Activated B cell treated with CpG ODN at 0.5 μM for 24 hours (primary cell): Measurements from ENCODE around the gene ZNF416. TPM values are rescaled to one million over a fixed set of nuclear protein-coding genes. Genes with fewer than 3 reads are reported as not detected.

Experiments used
- ATAC-seq: fragments of 200-7000 bp; cut with Tn5 transposase; one replicate; pipeline ENCODE4 v1.10.0; 2021; ENCODE audit warnings: low read depth, mild to moderate bottlenecking, moderate library complexity
- CTCF ChIA-PET: fragments of 350-600 bp; sonication (Branson Sonifier 250); formaldehyde crosslinking; loops from one replicate; lab custom pipeline; 2021; ENCODE audit warnings: antibody characterized with exemption; lab: Charles Lee
- POLR2A ChIA-PET: fragments of 350-600 bp; sonication (Branson Sonifier 250); formaldehyde crosslinking; loops from one replicate; lab custom pipeline; 2021; ENCODE audit warnings: antibody characterized with exemption; lab: Charles Lee
- DNase-seq: peaks from one replicate; pipeline ENCODE4 v3.0.0; 2022
- H3K27ac Mint-ChIP-seq: one replicate; pipeline ENCODE4 v1.8.0; 2020; ENCODE audit warnings: mixed read lengths
- H3K27me3 Mint-ChIP-seq: one replicate; pipeline ENCODE4 v1.8.0; 2021; ENCODE audit warnings: mixed read lengths
- H3K36me3 Mint-ChIP-seq: one replicate; pipeline ENCODE4 v1.8.0; 2021; ENCODE audit warnings: low read depth, mixed read lengths
- H3K4me1 Mint-ChIP-seq: one replicate; pipeline ENCODE4 v1.8.0; 2021; ENCODE audit warnings: mixed read lengths
- H3K4me3 Mint-ChIP-seq: one replicate; pipeline ENCODE4 v1.8.0; 2020; ENCODE audit warnings: mild to moderate bottlenecking, mixed read lengths
- H3K9me3 Mint-ChIP-seq: one replicate; pipeline ENCODE4 v1.8.0; 2020; ENCODE audit warnings: mixed read lengths
- CTCF ChIP-seq: fragments of 200-600 bp; IDR thresholded peaks from one replicate; pipeline ENCODE4 v1.8.0; 2022; ENCODE audit warnings: antibody characterized with exemption, mild to moderate bottlenecking
- intact Hi-C: fragments of 100-400 bp; cut with micrococcal nuclease; formaldehyde crosslinking; loops from one replicate; pipeline ENCODE4 v1.15.1; 2024
- total RNA-seq: library from RNA; stranded (reverse); gene quantifications from 2 replicates; pipeline ENCODE4 v1.2.3, GENCODE V29; 2022

The ZNF416 gene
- total RNA-seq, 1 donor from 2014 or later, result 13.8 TPM

- H3K27ac Mint-ChIP-seq, result no peak overlapping the region
- H3K4me3 Mint-ChIP-seq, result peak overlapping the region; percentile 92
- intact Hi-C loops, result no loop called here
- ChIA-PET POLR2A (no interaction called here), CTCF (no interaction called here)
- no peaks in the 10 kb centered on the region for H3K27me3 Mint-ChIP-seq
- TF ChIP-seq CTCF, result no peak
- peaks cover 13% of the 10 kb centered on the region for H3K9me3 Mint-ChIP-seq
- no peak for DNase-seq
- no peak for ATAC-seq
- peaks cover 33% of the 10 kb centered on the region for H3K4me1 Mint-ChIP-seq
- peaks cover 52% of the 10 kb centered on the region for H3K36me3 Mint-ChIP-seq
Measured at GRCh38 chr19:57557659-57558058, 21.1 kb downstream of the ZNF416 start.

- Mint-ChIP-seq H3K4me3 (no peak overlapping the region), H3K4me1 (peaks cover 2% of the 10 kb centered on the region), H3K27ac (no peak overlapping the region), H3K36me3 (peaks cover 91% of the 10 kb centered on the region), H3K9me3 (peaks cover 39% of the 10 kb centered on the region), H3K27me3 (no peaks in the 10 kb centered on the region)
- ATAC-seq (no peak), DNase-seq (no peak)
- intact Hi-C loops, result no loop called here
- ChIA-PET CTCF (no interaction called here), POLR2A (no interaction called here)
- TF ChIP-seq CTCF, result no peak
Measured at GRCh38 chr19:57552432-57552831, 26.3 kb downstream of the ZNF416 start.

DNA sequence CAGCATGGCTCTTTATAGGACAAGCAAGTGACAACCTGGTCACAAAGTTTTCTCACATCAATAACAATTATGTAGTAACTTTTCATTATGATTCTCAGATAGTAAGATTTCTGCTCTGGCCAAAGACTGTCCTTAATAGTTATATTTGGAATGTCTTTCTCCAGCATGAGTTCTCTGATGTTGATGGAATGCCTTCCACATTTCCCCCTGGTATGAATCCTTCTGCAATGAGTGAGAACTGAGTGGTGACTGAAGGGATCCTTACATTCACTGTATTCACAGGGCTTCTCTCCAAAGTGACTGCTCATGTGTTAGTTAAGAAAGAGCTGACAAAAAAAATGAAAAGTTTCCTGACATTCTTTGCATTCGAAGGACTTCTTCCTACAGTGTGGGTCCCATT lies 32.2 kb downstream of the ZNF416 start:
- ChIA-PET POLR2A (no interaction called here), CTCF (no interaction called here)
- no peak overlapping the region for H3K4me3 Mint-ChIP-seq
- DNase-seq (no peak), ATAC-seq (no peak)
- intact Hi-C loops, result no loop called here
- no peak for TF ChIP-seq CTCF
- peaks cover 59% of the 10 kb centered on the region for H3K9me3 Mint-ChIP-seq
- no peak overlapping the region for H3K27ac Mint-ChIP-seq
- H3K4me1 Mint-ChIP-seq, result no peaks in the 10 kb centered on the region
- H3K27me3 Mint-ChIP-seq, result no peaks in the 10 kb centered on the region
- peaks cover 91% of the 10 kb centered on the region for H3K36me3 Mint-ChIP-seq

DNA sequence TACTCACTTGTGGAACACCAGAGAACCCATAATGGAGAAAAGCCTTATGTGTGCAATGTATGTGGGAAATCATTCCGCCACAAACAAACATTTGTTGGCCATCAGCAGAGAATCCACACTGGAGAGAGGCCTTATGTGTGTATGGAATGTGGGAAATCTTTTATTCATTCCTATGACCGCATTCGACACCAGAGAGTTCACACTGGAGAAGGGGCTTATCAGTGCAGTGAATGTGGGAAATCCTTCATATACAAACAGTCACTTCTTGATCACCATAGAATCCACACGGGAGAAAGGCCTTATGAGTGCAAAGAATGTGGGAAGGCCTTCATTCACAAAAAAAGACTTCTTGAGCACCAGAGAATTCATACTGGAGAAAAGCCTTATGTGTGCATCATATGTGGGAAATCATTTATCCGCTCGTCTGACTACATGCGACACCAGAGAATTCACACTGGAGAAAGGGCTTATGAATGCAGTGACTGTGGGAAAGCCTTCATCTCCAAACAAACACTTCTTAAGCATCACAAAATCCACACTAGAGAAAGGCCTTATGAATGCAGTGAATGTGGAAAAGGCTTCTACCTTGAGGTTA lies 40.7 kb downstream of the ZNF416 start:
- H3K9me3 Mint-ChIP-seq, result peaks cover 68% of the 10 kb centered on the region
- no peaks in the 10 kb centered on the region for H3K27me3 Mint-ChIP-seq
- ChIA-PET CTCF (no interaction called here), POLR2A (no interaction called here)
- no peak overlapping the region for H3K4me3 Mint-ChIP-seq
- ATAC-seq (no peak), DNase-seq (no peak)
- H3K36me3 Mint-ChIP-seq, result peaks cover 95% of the 10 kb centered on the region
- H3K27ac Mint-ChIP-seq, result no peak overlapping the region
- H3K4me1 Mint-ChIP-seq, result no peaks in the 10 kb centered on the region
- no peak for TF ChIP-seq CTCF
- intact Hi-C loops, result no loop called here

GRCh38 chr19:57527136-57527881 lies 51.4 kb downstream of the ZNF416 start, which contains the start of gene ZNF549:
TSS of gene ZNF549 (plus strand) at chr19:57527356. CDS start at chr19:57527574, 218 bp downstream.
- Mint-ChIP-seq H3K27me3 (no peaks in the 10 kb centered on the region), H3K4me3 (peak within 1 kb of the TSS; percentile 96), H3K4me1 (peaks cover 24% of the 10 kb centered on the region), H3K27ac (peak within 1 kb of the TSS; percentile 88), H3K9me3 (peaks cover 11% of the 10 kb centered on the region), H3K36me3 (peaks cover 32% of the 10 kb centered on the region)
- POLR2A ChIA-PET, result interaction anchor here (0.6 to 1.3 kb wide), 3 partner anchors 87 to 145 kb away, joined by 3 to 5 read pairs (median 4); partner anchors contain the start of genes ZNF134 and ZNF211
- CTCF ChIA-PET, result no interaction called here
- DNase-seq (peak; percentile 78), ATAC-seq (peak; percentile 99)
- no peak for TF ChIP-seq CTCF
- intact Hi-C loops, result loop anchor here (1.0 to 2.0 kb wide), 10 partner anchors 29 to 200 kb away; partner anchors contain the start of genes TRAPPC2B, ZNF416, ZNF419 and ZNF547
